ENCODE results near the gene MDGA2.

MDGA2 gene

GRCh38 chr14:47675466-47676314 is at the start of gene MDGA2:
Gene MDGA2, minus strand, starts transcription at chr14:47675605.
- no peaks in the 10 kb centered on the region for H3K9me3 ChIP-seq (ENCODE audit: insufficient read depth, low read length, severe bottlenecking)
- H4K20me1 ChIP-seq (ENCODE audit: insufficient read depth, low read length) = no peaks in the 10 kb centered on the region
- no peaks in the 10 kb centered on the region for H3K79me2 ChIP-seq (ENCODE audit: insufficient read depth, low read length)
- H2AFZ ChIP-seq (ENCODE audit: low read depth, low read length) = no peak within 1 kb of the TSS
- H3K36me3 ChIP-seq (ENCODE audit: insufficient read depth, low read length) = no peaks in the 10 kb centered on the region
- no peak within 1 kb of the TSS for H3K27ac ChIP-seq (ENCODE audit: low read length)
- H3K9ac ChIP-seq (ENCODE audit: low read depth, low read length) = no peak within 1 kb of the TSS
- H3K27me3 ChIP-seq (ENCODE audit: insufficient read depth, low read length, poor library complexity) = no peaks in the 10 kb centered on the region
- DNase-seq (no peak), ATAC-seq (ENCODE audit: insufficient read depth, low read depth) (no peak)
- H3K4me3 ChIP-seq (ENCODE audit: low read depth in 1 of 2, low read length in 2 of 2) = no peak within 1 kb of the TSS
- no peak within 1 kb of the TSS for H3K4me2 ChIP-seq (ENCODE audit: insufficient read depth, low read length)
- no peak for TF ChIP-seq CTCF (IDR thresholded peaks at IDR 0.05; ENCODE audit: borderline replicate concordance, extremely low read depth, low read length, poor library complexity, severe bottlenecking)
- TF ChIP-seq EZH2 (IDR thresholded peaks at IDR 0.05; ENCODE audit: borderline replicate concordance, low read depth, low read length, severe bottlenecking) = no peak
- no peaks in the 10 kb centered on the region for H3K4me1 ChIP-seq (ENCODE audit: insufficient read depth, low read length)

GRCh38 chr14:47722929-47723693 is 47.7 kb upstream of the MDGA2 start:
- H3K9ac ChIP-seq (ENCODE audit: low read depth, low read length) = no peak overlapping the region
- no peak for ATAC-seq (ENCODE audit: insufficient read depth, low read depth)
- no peak overlapping the region for H3K4me3 ChIP-seq (ENCODE audit: low read depth in 1 of 2, low read length in 2 of 2)
- no peaks in the 10 kb centered on the region for H3K9me3 ChIP-seq (ENCODE audit: insufficient read depth, low read length, severe bottlenecking)
- no peaks in the 10 kb centered on the region for H3K4me1 ChIP-seq (ENCODE audit: insufficient read depth, low read length)
- H3K27ac ChIP-seq (ENCODE audit: low read length) = no peak overlapping the region
- H3K79me2 ChIP-seq (ENCODE audit: insufficient read depth, low read length) = no peaks in the 10 kb centered on the region
- no peak overlapping the region for H2AFZ ChIP-seq (ENCODE audit: low read depth, low read length)
- no peak for DNase-seq
- H3K36me3 ChIP-seq (ENCODE audit: insufficient read depth, low read length) = no peaks in the 10 kb centered on the region
- H3K4me2 ChIP-seq (ENCODE audit: insufficient read depth, low read length) = no peak overlapping the region
- H4K20me1 ChIP-seq (ENCODE audit: insufficient read depth, low read length) = no peaks in the 10 kb centered on the region
- TF ChIP-seq CTCF (IDR thresholded peaks at IDR 0.05; ENCODE audit: borderline replicate concordance, extremely low read depth, low read length, poor library complexity, severe bottlenecking) = no peak
- no peak for TF ChIP-seq EZH2 (IDR thresholded peaks at IDR 0.05; ENCODE audit: borderline replicate concordance, low read depth, low read length, severe bottlenecking)
- H3K27me3 ChIP-seq (ENCODE audit: insufficient read depth, low read length, poor library complexity) = no peaks in the 10 kb centered on the region

DNA sequence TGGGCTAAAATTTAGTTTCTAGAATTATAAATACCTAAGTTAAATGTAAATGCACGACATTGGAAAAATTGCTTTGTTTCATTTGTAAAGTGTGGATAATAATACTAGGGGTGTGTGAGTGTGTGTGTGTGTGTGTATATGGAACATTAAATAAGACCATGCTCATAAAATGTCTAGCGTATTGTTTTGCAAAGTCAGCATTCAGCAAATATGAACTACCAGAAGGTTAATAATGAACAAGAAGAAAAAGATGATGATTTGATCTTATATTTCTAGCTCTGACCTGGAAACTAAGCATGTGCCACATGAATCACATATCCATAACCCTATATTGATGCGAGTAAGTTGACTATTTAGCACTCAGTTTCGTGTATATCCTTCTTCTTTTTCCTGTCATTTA is 44.9 kb upstream of the MDGA2 start:
- H3K79me2 ChIP-seq (ENCODE audit: insufficient read depth, low read length) = no peaks in the 10 kb centered on the region
- H3K9ac ChIP-seq (ENCODE audit: low read depth, low read length) = no peak overlapping the region
- no peak for DNase-seq
- H3K4me2 ChIP-seq (ENCODE audit: insufficient read depth, low read length) = no peak overlapping the region
- H3K4me3 ChIP-seq (ENCODE audit: low read depth in 1 of 2, low read length in 2 of 2) = no peak overlapping the region
- no peaks in the 10 kb centered on the region for H3K27me3 ChIP-seq (ENCODE audit: insufficient read depth, low read length, poor library complexity)
- H3K4me1 ChIP-seq (ENCODE audit: insufficient read depth, low read length) = no peaks in the 10 kb centered on the region
- ATAC-seq (ENCODE audit: insufficient read depth, low read depth) = no peak
- TF ChIP-seq EZH2 (IDR thresholded peaks at IDR 0.05; ENCODE audit: borderline replicate concordance, low read depth, low read length, severe bottlenecking) = no peak
- TF ChIP-seq CTCF (IDR thresholded peaks at IDR 0.05; ENCODE audit: borderline replicate concordance, extremely low read depth, low read length, poor library complexity, severe bottlenecking) = no peak
- no peak overlapping the region for H3K27ac ChIP-seq (ENCODE audit: low read length)
- H4K20me1 ChIP-seq (ENCODE audit: insufficient read depth, low read length) = no peaks in the 10 kb centered on the region
- H2AFZ ChIP-seq (ENCODE audit: low read depth, low read length) = no peak overlapping the region
- no peaks in the 10 kb centered on the region for H3K9me3 ChIP-seq (ENCODE audit: insufficient read depth, low read length, severe bottlenecking)
- no peaks in the 10 kb centered on the region for H3K36me3 ChIP-seq (ENCODE audit: insufficient read depth, low read length)
